Brain pericyte (primary cell): ENCODE results near the gene ZNF532.
A peak's percentile ranks its signal among the peaks of the same experiment; 100 is the strongest.
"Not testable (repeated sequence)": the region's sequence is repeated elsewhere in the genome, so short reads cannot be mapped to it uniquely, and the experiment has no call there.

Experiments
- DNase-seq: peaks from one replicate; pipeline ENCODE4 v3.0.0-alpha.2; 2012; ENCODE audit warnings: low read depth, low spot score

Gene ZNF532

DNA sequence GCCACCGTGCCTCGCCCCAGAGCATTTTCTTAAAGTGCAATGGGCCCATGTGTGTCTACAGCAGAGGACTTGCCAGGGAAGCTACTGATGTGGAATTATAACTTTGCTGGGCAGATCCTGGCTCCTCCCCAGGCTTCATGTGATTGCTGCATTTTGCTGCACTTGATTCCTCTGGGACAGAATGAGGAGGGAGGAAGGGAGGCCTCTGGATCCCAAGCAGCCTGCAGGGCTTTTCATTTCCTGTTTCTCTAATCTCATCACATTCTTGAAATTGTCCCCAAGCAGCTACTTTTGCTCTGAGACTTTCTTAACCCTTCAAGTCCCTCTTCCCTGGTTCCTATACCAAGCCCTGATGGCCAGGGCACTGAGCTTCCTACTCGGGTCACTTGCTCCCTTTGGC is 140.6 kb downstream of the ZNF532 start:
- DNase-seq: no peak

DNA sequence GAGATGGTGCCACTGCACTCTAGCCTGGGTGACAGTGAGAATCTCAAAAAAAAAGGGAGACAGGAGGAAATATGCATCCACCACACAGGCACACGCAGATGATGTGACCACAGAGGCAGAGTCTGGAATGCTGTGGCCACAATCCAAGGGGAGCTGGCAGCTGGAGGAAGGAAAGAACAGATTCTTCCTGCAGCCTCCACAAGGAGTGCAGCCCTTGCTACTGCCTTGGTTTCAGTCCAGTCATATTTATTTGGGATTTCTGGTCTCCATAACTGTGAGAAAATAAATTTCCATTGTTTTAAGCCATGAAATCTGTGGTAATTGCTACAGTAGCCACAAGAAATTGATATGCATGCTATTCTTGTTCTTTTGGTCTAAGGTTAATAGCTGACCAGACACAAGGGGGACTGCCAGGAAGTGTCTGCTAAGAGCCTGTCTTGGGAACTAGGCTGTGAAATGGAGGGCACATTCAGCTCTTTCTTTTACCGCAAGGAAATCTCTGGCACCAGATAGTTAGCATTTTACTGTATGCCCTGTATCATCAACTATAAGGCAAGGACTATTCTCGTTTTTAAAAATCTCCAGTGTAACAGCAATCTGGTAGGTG is 141.9 kb downstream of the ZNF532 start:
- no peak for DNase-seq

DNA sequence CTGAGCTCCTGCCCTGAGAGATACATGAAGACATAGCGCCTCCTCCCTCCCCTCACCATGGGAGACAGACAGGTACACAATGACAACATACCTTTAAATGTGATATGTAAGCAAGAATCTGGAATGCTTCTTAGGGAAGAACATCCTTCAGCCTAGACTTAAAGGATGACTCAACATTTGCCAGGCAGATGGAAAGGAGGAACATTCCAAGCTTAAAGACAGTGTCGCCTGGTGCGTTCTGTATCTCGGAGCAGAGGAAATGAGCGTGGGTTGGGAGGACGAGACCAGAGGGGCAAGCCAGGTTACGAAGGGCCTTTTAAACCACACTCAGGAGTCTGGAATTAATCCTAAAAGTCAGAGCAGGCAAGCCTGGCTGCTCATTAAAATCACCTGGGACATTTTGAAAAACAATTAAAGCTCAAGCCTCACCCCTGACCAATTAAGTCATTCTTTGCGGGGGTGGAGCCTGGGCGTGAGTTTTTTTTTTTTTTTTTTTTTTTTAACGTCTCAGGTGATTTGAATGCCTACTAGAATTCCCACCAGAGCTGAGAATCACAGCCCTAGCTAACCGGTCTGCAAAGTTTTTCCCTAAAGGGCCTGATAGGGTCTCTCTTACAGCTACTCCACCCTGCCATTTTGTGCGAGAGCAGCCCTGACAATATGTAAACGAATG is 143.8 kb downstream of the ZNF532 start:
- no peak for DNase-seq

DNA sequence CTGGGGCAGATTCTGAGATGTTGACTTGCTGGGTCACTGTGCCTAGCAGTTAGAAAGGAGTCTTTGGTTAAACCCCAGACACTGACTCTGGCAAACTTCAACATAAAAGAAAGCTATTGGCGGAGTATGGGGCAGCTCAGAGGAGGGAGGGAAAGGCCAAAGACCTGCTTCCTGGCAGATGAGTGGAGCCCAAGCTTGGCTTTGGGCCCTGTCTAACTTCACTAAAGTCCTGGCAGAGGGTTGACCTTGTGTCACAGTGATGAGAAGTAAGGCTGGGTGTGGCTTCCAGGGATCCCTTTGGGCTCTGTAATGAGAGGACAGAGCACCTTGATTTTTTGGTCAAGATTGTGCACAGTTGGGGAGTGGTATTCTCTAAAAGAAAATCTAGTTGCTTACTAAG is 145.2 kb downstream of the ZNF532 start:
- no peak for DNase-seq

DNA sequence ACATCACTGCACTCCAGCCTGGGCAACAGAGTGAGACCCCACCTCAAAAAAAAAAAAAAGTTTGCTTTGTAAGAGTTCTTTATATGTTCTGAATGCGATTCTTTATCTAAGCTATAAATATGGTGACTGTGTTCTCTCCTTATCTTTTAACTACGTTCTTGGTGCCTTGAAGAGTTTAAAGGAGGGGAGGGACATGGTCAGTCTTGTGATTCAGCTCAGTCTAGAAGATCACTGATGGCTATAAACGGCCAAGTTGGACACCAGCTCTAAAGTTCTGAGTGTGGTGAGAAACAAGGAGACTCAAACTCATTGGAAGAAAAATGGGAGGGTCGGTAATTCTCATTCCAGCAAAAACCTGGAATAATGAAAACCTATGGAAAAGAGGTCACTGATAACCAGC is 146.6 kb downstream of the ZNF532 start:
- no peak for DNase-seq

DNA sequence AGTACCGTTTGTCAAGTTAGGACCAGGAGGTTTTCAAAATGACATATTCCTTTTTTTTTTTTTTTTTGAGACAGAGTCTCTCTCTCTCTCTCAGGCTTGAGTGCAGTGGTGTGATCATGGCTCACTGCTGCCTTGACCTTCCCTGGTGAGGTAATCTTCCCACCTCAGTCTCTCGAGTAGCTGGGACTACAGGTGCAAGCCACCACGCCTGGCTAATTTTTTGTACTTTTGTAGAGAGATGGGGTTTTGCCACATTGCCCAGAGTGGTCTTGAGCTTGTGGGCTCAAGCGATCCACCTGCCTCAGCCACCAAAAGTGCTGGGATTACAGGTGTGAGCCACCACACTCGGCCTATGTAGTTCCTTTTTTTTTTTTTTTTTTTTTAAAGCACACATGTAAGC is 147.1 kb downstream of the ZNF532 start:
- no peak for DNase-seq

DNA sequence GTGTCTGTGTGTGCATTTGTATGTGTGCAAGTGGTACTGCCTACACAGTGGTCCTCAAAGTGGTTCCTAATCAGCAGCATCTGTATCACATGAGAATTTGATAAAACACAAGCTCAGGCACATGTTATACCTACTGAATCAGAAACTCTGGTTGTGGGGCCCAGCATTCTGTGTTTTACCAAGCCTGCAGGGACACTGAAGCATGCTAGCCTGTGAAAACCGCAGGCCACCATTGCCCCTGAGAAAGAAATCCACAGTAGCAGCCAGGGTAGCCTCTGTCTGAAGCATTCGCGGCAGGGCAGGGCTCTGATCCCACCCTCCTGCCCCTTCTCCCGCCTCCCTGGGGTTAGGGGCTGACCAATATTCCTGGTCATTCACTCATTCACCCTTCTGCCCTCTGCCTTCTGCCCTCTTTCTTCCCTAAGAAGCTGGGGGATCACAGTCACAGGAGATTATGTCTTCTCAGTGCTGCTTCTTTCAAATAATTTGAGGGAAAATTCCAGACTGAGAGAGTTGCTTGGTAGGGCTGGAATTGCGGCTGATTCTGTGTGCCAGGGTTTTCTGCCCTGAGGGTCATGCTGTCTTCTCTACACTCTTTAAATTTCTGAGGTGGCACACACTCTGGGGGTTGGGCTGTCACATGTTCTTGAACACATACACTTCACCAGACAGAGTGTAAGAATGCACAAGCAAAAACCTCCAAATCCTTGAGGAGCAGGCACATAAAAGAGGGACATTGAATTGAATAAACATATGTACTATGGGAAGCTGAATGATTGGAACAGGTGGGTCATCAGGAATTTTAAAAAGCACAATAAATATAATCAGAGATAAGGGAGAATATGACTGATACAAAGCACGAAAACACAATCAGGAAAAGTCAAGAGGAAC is 148.4 kb downstream of the ZNF532 start:
- no peak for DNase-seq

DNA sequence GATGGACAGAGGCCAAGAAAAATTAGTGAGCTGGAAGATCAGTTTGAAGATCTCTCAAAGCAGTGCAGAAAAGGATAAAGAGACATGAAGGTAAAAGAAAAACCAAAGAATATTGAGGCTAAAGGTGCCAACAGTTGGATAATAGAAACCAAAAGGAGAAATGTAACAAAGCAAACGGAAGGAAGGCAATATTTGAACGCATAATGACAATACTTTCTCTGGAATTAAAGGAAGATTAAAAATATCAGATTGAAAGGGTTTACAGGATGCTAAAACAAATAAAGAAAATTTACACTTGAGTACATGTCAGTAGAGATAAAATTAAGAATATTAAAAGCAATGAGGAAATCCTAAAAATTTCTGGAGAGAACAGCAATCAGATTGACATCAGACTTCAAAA is 149.1 kb downstream of the ZNF532 start:
- DNase-seq: no peak

DNA sequence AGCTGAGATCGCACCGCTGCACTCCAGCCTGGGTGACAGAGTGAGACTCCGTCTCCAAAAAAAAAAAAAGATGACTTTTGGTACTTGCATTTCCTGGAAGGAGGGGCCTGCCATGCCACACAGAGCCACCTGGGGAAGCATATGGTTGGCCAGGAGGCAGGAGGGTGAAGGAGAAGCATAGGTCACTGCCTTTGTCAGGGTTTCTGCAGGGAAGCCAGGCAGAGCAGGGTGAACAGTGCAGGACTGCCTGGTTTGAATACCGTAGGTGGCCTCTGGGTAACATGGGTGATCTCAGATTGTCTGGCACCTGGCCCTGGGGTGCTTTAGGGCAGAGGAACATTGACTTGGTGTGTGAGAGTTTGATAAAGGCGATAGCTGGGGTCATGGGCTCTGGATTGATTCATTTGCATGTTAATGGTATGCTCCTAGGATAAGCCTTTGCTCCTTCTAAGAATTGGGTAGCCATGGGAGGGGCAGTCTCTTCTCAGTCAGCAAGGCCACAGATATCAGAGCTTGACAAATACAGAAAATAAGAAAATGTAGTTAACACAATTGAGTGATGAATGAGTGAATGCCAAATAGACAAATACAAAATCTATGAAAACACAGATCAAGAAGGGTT is 151.0 kb downstream of the ZNF532 start:
- no peak for DNase-seq

DNA sequence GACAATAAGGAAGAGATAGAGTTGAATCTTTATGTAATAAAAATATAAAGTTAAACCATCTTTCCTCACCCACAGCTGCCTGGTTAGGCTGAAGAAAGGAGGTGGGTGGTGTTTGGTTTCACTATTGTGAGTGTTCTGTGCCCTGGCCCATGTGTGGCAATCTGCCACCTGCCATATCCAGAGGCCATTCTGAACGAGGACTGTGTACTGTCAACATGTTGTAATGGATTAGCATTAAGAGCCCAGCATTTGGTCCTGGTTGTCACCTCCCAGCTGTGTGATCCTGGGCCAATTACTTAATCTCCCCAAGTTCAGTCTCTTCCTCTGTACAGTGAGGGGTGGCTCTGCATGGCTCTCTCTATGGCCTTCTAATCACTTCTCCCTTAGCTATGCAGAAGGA is 156.8 kb downstream of the ZNF532 start:
- DNase-seq: no peak

DNA sequence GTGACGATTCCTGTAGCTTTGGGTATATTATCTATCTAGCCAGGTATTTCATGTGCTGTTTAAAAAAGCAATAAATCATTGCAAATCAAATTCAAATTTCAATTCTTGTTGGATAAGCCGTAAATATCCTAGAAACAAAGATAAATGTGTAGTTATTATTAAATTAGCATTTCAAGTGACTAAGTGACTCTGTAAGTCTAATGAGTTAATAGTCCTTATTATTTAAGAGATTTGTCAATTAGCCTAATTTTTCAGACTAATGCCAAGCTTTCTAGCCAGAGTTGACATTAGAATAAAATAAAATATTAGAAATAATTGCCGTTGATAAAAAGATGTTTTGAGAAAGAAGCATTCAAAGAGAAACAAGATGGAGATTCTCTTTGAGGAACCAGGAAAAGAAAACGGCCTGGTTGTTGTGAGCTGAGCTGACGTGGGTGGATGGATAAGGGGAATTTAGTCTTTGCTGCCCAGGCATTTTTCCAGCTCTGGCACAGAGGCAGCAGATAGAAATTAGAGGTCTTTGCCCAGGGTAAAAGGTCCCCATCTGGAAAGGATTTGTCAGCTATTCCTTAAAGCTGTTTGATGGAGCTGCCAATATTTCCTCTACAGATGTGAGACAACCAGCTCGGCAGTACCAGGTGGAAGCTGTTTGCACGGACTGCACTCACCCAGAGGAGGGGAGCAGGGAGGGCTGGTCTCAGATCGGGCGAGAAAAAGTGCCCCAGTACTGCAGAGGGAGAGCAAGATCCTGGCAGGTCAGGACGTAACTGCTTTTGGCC is 157.7 kb downstream of the ZNF532 start:
- DNase-seq: no peak

DNA sequence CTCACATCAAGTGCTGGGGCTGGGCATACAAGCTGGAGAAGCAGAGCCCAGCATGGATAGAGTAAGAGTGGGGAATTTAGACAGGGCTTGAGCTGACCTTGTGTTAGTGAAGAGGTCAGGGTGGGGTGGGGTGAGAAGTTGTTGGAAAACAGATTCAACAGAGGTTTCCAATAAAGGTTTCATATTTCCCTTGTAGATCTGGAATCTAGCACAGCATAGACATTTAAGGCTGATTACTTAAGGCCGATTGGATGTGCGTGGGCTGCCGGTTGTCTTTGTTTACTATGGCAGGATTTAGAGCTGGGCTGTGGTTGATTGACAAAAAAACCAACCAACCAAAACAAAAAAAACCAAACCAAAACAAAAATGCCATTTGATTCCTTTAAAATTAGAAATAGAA is 160.2 kb downstream of the ZNF532 start:
- DNase-seq: peak; percentile 22

DNA sequence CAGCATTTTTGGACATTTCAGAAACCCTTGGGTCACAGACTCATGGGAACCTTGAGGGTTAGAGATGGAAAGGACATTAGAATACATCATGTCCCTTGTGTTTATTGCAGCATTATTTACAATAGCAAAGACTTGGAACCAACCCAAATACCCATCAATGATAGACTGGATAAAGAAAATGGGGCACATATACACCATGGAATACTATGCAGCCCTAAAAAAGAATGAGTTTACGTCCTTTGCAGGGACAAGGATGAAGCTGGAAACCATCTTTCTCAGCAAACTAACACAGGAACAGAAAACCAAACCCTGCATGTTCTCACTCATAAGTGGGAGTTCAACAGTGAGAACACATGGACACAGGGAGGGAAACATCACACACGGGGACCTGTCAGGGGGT is 160.9 kb downstream of the ZNF532 start:
- not testable (repeated sequence) for DNase-seq

DNA sequence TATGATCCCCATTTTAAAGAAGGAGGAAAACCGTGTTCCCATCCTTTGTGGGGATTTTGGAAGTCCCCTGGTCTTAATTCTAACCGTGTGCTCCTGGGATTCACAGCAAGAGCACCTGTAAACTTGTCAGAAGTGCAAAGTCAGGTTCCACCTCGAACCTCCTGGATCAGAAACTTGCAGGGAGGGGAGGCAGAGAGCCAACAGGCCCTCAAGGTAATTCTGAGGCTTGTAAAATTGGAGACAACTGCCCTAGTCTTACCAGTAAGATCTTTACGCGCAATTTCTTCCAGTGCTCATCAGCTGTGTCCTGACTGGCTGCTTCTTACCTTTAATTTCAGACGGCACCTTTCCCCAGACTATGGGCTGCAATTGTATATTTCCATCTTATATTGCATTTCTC is 161.7 kb downstream of the ZNF532 start:
- no peak for DNase-seq

DNA sequence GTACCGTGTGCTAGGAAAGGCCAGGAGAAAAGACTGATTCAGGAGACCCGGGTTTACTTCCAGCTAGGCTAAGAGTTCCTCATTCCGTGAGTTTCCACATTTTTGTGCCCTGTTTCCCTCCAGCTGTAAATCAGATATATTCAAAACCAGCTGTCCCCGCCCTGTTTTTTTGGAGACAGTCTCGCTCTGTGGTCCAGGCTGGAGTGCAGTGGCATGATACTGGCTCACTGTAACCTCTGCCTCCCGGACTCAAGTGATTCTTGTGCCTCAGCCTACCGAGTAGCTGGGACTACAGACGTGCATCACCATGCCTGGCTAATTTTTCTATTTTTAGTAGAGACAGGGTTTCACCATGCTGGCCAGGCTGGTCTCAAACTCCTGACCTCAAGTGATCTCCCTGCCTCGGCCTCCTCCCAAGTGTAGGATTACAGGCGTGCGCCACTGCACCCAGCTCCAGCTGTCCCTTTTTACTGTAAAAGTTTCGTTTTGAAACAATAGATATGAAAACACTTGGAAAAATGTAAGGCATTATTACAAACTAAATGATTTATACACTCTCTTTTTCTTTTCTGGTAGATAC is 162.2 kb downstream of the ZNF532 start:
- DNase-seq: no peak

DNA sequence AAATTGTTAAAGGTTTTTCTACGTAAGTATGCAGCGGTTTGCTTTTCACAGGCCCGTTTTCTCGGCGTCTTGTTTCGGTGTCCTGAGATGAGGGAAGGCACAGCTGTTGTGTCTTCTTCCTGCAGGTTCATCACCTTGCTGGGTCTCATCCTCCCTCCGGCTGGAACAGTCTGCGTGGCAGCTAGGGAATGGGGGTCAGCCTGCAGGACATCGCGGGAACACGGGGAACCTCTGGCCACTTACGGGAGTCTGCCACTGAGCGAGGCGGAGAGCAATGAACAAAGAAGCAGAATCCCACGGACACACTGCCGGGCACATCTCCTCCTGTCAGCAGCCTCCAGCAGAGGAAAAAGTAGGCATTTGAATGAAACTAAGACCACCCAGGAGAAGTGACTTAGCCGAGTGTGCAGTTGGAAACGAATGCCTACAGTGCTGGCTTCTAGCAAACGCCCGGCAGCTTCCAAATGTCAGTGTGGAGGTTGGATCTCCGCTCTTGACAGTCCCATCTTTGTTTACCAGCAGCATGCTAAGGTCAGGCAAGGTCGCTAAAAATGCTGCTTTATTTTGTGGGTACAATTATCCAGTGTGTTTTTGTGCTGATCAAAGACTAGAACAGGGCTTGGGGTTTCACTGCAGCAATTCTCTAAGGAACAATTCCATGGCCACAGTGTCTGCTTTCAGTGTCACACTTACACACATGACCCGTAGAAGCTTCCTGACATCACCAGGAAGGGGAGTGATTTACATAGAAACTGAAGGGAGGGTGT is 165.2 kb downstream of the ZNF532 start:
- DNase-seq: no peak

DNA sequence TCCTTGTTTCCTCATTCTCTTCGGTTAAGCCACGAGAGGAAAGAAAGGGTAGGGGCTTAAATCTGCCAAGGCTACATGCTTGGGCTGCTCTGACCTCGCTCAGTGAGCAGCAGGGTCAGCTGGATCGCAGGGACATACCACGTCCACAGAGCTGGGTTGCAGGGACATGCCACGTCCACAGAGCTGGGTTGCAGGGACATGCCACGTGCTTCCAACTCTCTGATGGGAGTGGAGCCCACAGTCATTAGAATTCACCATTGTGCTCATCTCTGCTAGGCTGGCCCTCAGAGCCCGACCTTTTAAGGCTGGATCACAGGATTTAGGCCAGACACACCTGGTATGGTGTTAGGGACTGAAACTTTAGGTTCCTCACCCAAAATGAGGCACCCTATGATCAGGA is 167.6 kb downstream of the ZNF532 start:
- DNase-seq: no peak

DNA sequence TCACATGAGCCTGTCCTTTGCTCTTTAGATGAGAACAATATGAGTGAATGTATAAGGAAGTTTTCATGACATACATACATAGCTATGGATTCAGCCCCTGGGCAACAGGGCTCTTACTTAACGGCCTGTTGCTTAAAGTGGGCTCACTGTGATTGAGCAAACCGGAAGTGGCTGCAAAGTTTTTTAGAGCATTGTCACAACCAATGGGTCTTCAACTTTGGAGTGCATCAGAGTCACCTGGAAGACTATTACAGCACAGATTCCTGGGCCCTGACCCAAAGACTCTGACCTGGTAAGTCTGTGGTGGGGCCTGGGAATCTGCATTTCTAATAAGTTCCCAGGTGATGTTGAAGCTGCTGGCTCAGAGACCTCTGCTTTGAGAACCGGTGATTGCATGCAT is 168.7 kb downstream of the ZNF532 start:
- no peak for DNase-seq

DNA sequence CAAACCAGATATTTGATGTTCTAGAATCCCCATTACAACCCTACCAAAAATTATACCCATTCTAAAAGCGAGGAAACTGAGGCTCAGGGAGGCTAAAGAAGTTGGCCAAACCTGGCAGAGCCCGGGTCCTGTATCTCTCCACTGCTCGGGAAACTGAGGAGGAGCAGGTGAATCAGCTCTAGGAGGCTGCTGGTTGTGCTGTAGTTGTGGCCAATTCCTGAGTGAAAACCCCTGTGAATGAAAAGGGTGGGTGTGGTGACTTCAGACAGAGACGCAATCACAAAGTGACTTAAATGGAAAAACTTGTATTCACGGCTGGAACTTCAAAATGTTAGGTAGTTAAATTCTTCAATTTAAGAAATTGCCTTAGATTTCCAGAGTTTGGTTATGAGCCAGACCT is 169.3 kb downstream of the ZNF532 start:
- DNase-seq: no peak

DNA sequence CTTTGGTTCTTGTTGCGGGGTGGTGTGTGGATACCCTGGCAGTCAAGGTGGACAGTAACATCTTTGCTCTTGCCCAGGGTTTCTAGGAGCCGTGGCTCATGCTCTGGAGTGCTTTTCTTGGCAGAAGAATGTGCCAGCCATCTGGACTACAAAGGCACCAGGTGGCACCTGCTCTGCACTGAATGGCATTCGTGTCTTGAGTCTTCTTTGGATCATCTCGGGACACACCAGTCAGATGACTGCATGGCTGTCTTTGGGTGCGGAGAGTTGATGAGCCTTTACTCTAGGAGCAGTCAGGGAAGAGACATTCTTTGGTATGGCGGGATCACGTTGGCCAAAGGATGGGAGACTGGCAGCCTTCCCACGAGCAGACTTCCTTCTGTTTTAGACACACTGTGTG is 170.9 kb downstream of the ZNF532 start:
- no peak for DNase-seq
